Measurements from ENCODE around the gene MAPK8IP1.
"Not testable (repeated sequence)": the region's sequence is repeated elsewhere in the genome, so short reads cannot be mapped to it uniquely, and the experiment has no call there.

The MAPK8IP1 gene

GRCh38 chr11:45894555-45895247 lies 9.2 kb downstream of the MAPK8IP1 start:
- Histone ChIP-seq H3K4me1 (ENCODE audit: control insufficient read depth, insufficient read depth, low read length) (peaks cover 29% of the 10 kb centered on the region), H3K9ac (ENCODE audit: low read length) (no peak overlapping the region), H3K27ac (ENCODE audit: low read depth, low read length) (no peak overlapping the region), H3K9me3 (ENCODE audit: control insufficient read depth, insufficient read depth, low read depth, low read length) (no peaks in the 10 kb centered on the region), H3K4me3 (ENCODE audit: low read depth, low read length) (no peak overlapping the region), H3K36me3 (ENCODE audit: control insufficient read depth, insufficient read depth, low read length) (no peaks in the 10 kb centered on the region), H3K27me3 (ENCODE audit: control insufficient read depth, insufficient read depth, low read length) (peaks cover 13% of the 10 kb centered on the region; the same call in 1 of the 2 replicates)

- Histone ChIP-seq H3K9me3 (ENCODE audit: control insufficient read depth, insufficient read depth, low read depth, low read length) (no peaks in the 10 kb centered on the region), H3K27ac (ENCODE audit: low read depth, low read length) (no peak overlapping the region), H3K4me1 (ENCODE audit: control insufficient read depth, insufficient read depth, low read length) (peaks cover 33% of the 10 kb centered on the region), H3K9ac (ENCODE audit: low read length) (no peak overlapping the region), H3K4me3 (ENCODE audit: low read depth, low read length) (no peak overlapping the region), H3K27me3 (ENCODE audit: control insufficient read depth, insufficient read depth, low read length) (peaks cover 18% of the 10 kb centered on the region), H3K36me3 (ENCODE audit: control insufficient read depth, insufficient read depth, low read length) (no peaks in the 10 kb centered on the region)
Measured at GRCh38 chr11:45895553-45896259, 10.3 kb downstream of the MAPK8IP1 start.

GRCh38 chr11:45896422-45896984 lies 11.1 kb downstream of the MAPK8IP1 start:
- peaks cover 26% of the 10 kb centered on the region for H3K27me3 ChIP-seq (ENCODE audit: control insufficient read depth, insufficient read depth, low read length)
- H3K4me1 ChIP-seq (ENCODE audit: control insufficient read depth, insufficient read depth, low read length) = peaks cover 36% of the 10 kb centered on the region
- H3K4me3 ChIP-seq (ENCODE audit: low read depth, low read length) = peak overlapping the region; percentile 32; the same call in 1 of the 2 replicates
- H3K27ac ChIP-seq (ENCODE audit: low read depth, low read length) = no peak overlapping the region
- no peaks in the 10 kb centered on the region for H3K36me3 ChIP-seq (ENCODE audit: control insufficient read depth, insufficient read depth, low read length)
- no peaks in the 10 kb centered on the region for H3K9me3 ChIP-seq (ENCODE audit: control insufficient read depth, insufficient read depth, low read depth, low read length)
- no peak overlapping the region for H3K9ac ChIP-seq (ENCODE audit: low read length)

- Histone ChIP-seq H3K9me3 (ENCODE audit: control insufficient read depth, insufficient read depth, low read depth, low read length) (no peaks in the 10 kb centered on the region), H3K9ac (ENCODE audit: low read length) (no peak overlapping the region), H3K36me3 (ENCODE audit: control insufficient read depth, insufficient read depth, low read length) (peaks cover 4% of the 10 kb centered on the region; the same call in 1 of the 2 replicates), H3K27ac (ENCODE audit: low read depth, low read length) (no peak overlapping the region), H3K4me3 (ENCODE audit: low read depth, low read length) (no peak overlapping the region), H3K27me3 (ENCODE audit: control insufficient read depth, insufficient read depth, low read length) (peaks cover 29% of the 10 kb centered on the region), H3K4me1 (ENCODE audit: control insufficient read depth, insufficient read depth, low read length) (peaks cover 36% of the 10 kb centered on the region)
Measured at GRCh38 chr11:45897556-45897955, 12.1 kb downstream of the MAPK8IP1 start.

- Histone ChIP-seq H3K27me3 (ENCODE audit: control insufficient read depth, insufficient read depth, low read length) (peaks cover 29% of the 10 kb centered on the region), H3K9me3 (ENCODE audit: control insufficient read depth, insufficient read depth, low read depth, low read length) (no peaks in the 10 kb centered on the region), H3K27ac (ENCODE audit: low read depth, low read length) (no peak overlapping the region), H3K4me1 (ENCODE audit: control insufficient read depth, insufficient read depth, low read length) (peaks cover 26% of the 10 kb centered on the region), H3K36me3 (ENCODE audit: control insufficient read depth, insufficient read depth, low read length) (peaks cover 17% of the 10 kb centered on the region), H3K9ac (ENCODE audit: low read length) (peak overlapping the region; percentile 17), H3K4me3 (ENCODE audit: low read depth, low read length) (peak overlapping the region; percentile 73)
Measured at GRCh38 chr11:45899086-45899447, 13.6 kb downstream of the MAPK8IP1 start.

- H3K27me3 ChIP-seq (ENCODE audit: control insufficient read depth, insufficient read depth, low read length) = peaks cover 29% of the 10 kb centered on the region
- peaks cover 26% of the 10 kb centered on the region for H3K4me1 ChIP-seq (ENCODE audit: control insufficient read depth, insufficient read depth, low read length)
- peak overlapping the region; percentile 73 for H3K4me3 ChIP-seq (ENCODE audit: low read depth, low read length)
- peaks cover 22% of the 10 kb centered on the region for H3K36me3 ChIP-seq (ENCODE audit: control insufficient read depth, insufficient read depth, low read length)
- peak overlapping the region; percentile 86 for H3K27ac ChIP-seq (ENCODE audit: low read depth, low read length)
- no peaks in the 10 kb centered on the region for H3K9me3 ChIP-seq (ENCODE audit: control insufficient read depth, insufficient read depth, low read depth, low read length)
- H3K9ac ChIP-seq (ENCODE audit: low read length) = peak overlapping the region; percentile 93
Measured at GRCh38 chr11:45899448-45900174, 14.2 kb downstream of the MAPK8IP1 start.

GRCh38 chr11:45900175-45900800 lies 14.8 kb downstream of the MAPK8IP1 start:
- peak overlapping the region; percentile 73 for H3K4me3 ChIP-seq (ENCODE audit: low read depth, low read length)
- H3K9me3 ChIP-seq (ENCODE audit: control insufficient read depth, insufficient read depth, low read depth, low read length); H3K27ac ChIP-seq (ENCODE audit: low read depth, low read length): not testable (repeated sequence)
- H3K27me3 ChIP-seq (ENCODE audit: control insufficient read depth, insufficient read depth, low read length) = peaks cover 29% of the 10 kb centered on the region
- peaks cover 26% of the 10 kb centered on the region for H3K4me1 ChIP-seq (ENCODE audit: control insufficient read depth, insufficient read depth, low read length)
- peak overlapping the region; percentile 13 for H3K9ac ChIP-seq (ENCODE audit: low read length)
- peaks cover 27% of the 10 kb centered on the region for H3K36me3 ChIP-seq (ENCODE audit: control insufficient read depth, insufficient read depth, low read length)

- H3K4me3 ChIP-seq (ENCODE audit: low read depth, low read length) = peak overlapping the region; percentile 73
- H3K27ac ChIP-seq (ENCODE audit: low read depth, low read length) = no peak overlapping the region
- H3K9me3 ChIP-seq (ENCODE audit: control insufficient read depth, insufficient read depth, low read depth, low read length) = no peaks in the 10 kb centered on the region
- H3K4me1 ChIP-seq (ENCODE audit: control insufficient read depth, insufficient read depth, low read length) = peaks cover 24% of the 10 kb centered on the region
- H3K36me3 ChIP-seq (ENCODE audit: control insufficient read depth, insufficient read depth, low read length) = peaks cover 29% of the 10 kb centered on the region
- H3K27me3 ChIP-seq (ENCODE audit: control insufficient read depth, insufficient read depth, low read length) = peaks cover 29% of the 10 kb centered on the region
- H3K9ac ChIP-seq (ENCODE audit: low read length) = no peak overlapping the region
Measured at GRCh38 chr11:45900916-45901617, 15.6 kb downstream of the MAPK8IP1 start.

- Histone ChIP-seq H3K4me3 (ENCODE audit: low read depth, low read length) (no peak overlapping the region), H3K4me1 (ENCODE audit: control insufficient read depth, insufficient read depth, low read length) (peaks cover 18% of the 10 kb centered on the region), H3K36me3 (ENCODE audit: control insufficient read depth, insufficient read depth, low read length) (peaks cover 29% of the 10 kb centered on the region), H3K9me3 (ENCODE audit: control insufficient read depth, insufficient read depth, low read depth, low read length) (no peaks in the 10 kb centered on the region), H3K27ac (ENCODE audit: low read depth, low read length) (no peak overlapping the region), H3K27me3 (ENCODE audit: control insufficient read depth, insufficient read depth, low read length) (peaks cover 29% of the 10 kb centered on the region), H3K9ac (ENCODE audit: low read length) (no peak overlapping the region)
Measured at GRCh38 chr11:45901626-45902025, 16.2 kb downstream of the MAPK8IP1 start.
